WTC11 (cell line): Measurements from ENCODE around the gene F11R. TPM values are rescaled to one million over a fixed set of nuclear protein-coding genes. Genes with fewer than 3 reads are reported as not detected.

Experiments
- ATAC-seq: fragments of 200-7000 bp; cut with Tn5 transposase; 2 replicates; pipeline ENCODE4 v1.10.0; 2021; ENCODE audit warnings: mild to moderate bottlenecking, moderate library complexity
- CTCF ChIA-PET: fragments of 300-600 bp; sonication (Branson Sonifier 250); formaldehyde crosslinking; loops from one replicate; lab custom pipeline; 2021; ENCODE audit warnings: antibody characterized with exemption; lab: Charles Lee
- POLR2A ChIA-PET: fragments of 350-600 bp; sonication (Branson Sonifier 250); formaldehyde crosslinking; loops from one replicate; lab custom pipeline; 2021; ENCODE audit warnings: antibody characterized with exemption; lab: Charles Lee
- DNase-seq: peaks from one replicate; pipeline ENCODE4 v3.0.0; 2021; ENCODE audit warnings: low spot score
- H3K27ac Mint-ChIP-seq: 2 replicates; pipeline ENCODE4 v1.8.0; 2021; ENCODE audit warnings: mixed read lengths
- H3K27me3 Mint-ChIP-seq: 2 replicates; pipeline ENCODE4 v1.8.0; 2021; ENCODE audit warnings: low read depth, mild to moderate bottlenecking, moderate library complexity, mixed read lengths
- H3K36me3 Mint-ChIP-seq: 2 replicates; pipeline ENCODE4 v1.8.0; 2021; ENCODE audit warnings: mixed read lengths
- H3K4me1 Mint-ChIP-seq: 2 replicates; pipeline ENCODE4 v1.8.0; 2022; ENCODE audit warnings: mixed read lengths
- H3K4me3 Mint-ChIP-seq: 2 replicates; pipeline ENCODE4 v1.8.0; 2021; ENCODE audit warnings: mild to moderate bottlenecking, moderate library complexity, mixed read lengths
- H3K9me3 Mint-ChIP-seq: 2 replicates; pipeline ENCODE4 v1.8.0; 2021; ENCODE audit warnings: mixed read lengths
- CREB1 ChIP-seq: sonication (generic); formaldehyde crosslinking; IDR thresholded peaks from 2 replicates; pipeline ENCODE4 v1.8.0; 2023; ENCODE audit warnings: mild to moderate bottlenecking, missing genetic modification reagents
- ELF4 ChIP-seq: sonication (generic); formaldehyde crosslinking; IDR thresholded peaks from 2 replicates; pipeline ENCODE4 v1.8.1; 2022; ENCODE audit warnings: low read depth, mild to moderate bottlenecking, moderate library complexity, missing genetic modification reagents
- EMX1 ChIP-seq: fragments of 250-450 bp; sonication (Bioruptor Pico); IDR thresholded peaks from 2 replicates; pipeline ENCODE4 v1.8.0; 2021; ENCODE audit warnings: mild to moderate bottlenecking
- ERG ChIP-seq: fragments of 250-450 bp; sonication (Bioruptor Pico); IDR thresholded peaks from 2 replicates; pipeline ENCODE4 v1.8.0; 2021; ENCODE audit warnings: mild to moderate bottlenecking
- ESRRA ChIP-seq: sonication (generic); formaldehyde crosslinking; IDR thresholded peaks from 2 replicates; pipeline ENCODE4 v1.8.1; 2022; ENCODE audit warnings: mild to moderate bottlenecking, missing genetic modification reagents, borderline replicate concordance
- GABPB1 ChIP-seq: sonication (generic); formaldehyde crosslinking; IDR thresholded peaks from 2 replicates; pipeline ENCODE4 v1.8.1; 2023; ENCODE audit warnings: mild to moderate bottlenecking, missing genetic modification reagents
- JAZF1 ChIP-seq: fragments of 250-450 bp; sonication (Bioruptor Pico); IDR thresholded peaks from 2 replicates; pipeline ENCODE4 v1.9.0; 2021; ENCODE audit warnings: moderate library complexity, mild to moderate bottlenecking, inconsistent platforms
- NR3C1 ChIP-seq: sonication (generic); formaldehyde crosslinking; conservative IDR thresholded peaks from 2 replicates; pipeline ENCODE4 v1.8.1; 2023; ENCODE audit warnings: low read depth, mild to moderate bottlenecking, missing genetic modification reagents
- OVOL2 ChIP-seq: fragments of 250-450 bp; sonication (Bioruptor Pico); IDR thresholded peaks from 2 replicates; pipeline ENCODE4 v1.9.0; 2021; ENCODE audit warnings: mild to moderate bottlenecking, borderline replicate concordance
- RELA ChIP-seq: sonication (generic); formaldehyde crosslinking; IDR thresholded peaks from 2 replicates; pipeline ENCODE4 v1.8.1; 2022; ENCODE audit warnings: missing genetic modification reagents, mild to moderate bottlenecking, borderline replicate concordance
- SOX15 ChIP-seq: fragments of 250-450 bp; sonication (Bioruptor Pico); IDR thresholded peaks from 2 replicates; pipeline ENCODE4 v1.9.0; 2021; ENCODE audit warnings: mild to moderate bottlenecking
- TP53 ChIP-seq: sonication (generic); formaldehyde crosslinking; IDR thresholded peaks from 2 replicates; pipeline ENCODE4 v1.8.1; 2023; ENCODE audit warnings: mild to moderate bottlenecking, missing genetic modification reagents
- USF1 ChIP-seq: sonication (generic); formaldehyde crosslinking; IDR thresholded peaks from 2 replicates; pipeline ENCODE4 v1.8.0; 2022; ENCODE audit warnings: mild to moderate bottlenecking, missing genetic modification reagents
- ZNF121 ChIP-seq: sonication (generic); formaldehyde crosslinking; IDR thresholded peaks from 2 replicates; pipeline ENCODE4 v1.8.0; 2023; ENCODE audit warnings: missing genetic modification reagents
- total RNA-seq: library from RNA; stranded (reverse); gene quantifications from 3 replicates; pipeline ENCODE4 v1.2.3, GENCODE V29; 2021
- TF ChIP-seq, protein P1 (sequence below): sonication (generic); formaldehyde crosslinking; IDR thresholded peaks from 2 replicates; pipeline ENCODE4 v1.8.0; 2022; ENCODE audit warnings: mild to moderate bottlenecking, missing genetic modification reagents
- TF ChIP-seq, protein P2 (sequence below): fragments of 200-600 bp; IDR thresholded peaks from 2 replicates; pipeline ENCODE4 v1.8.0; 2022; ENCODE audit warnings: antibody characterized with exemption
- TF ChIP-seq, protein P3 (sequence below): sonication (generic); formaldehyde crosslinking; IDR thresholded peaks from 2 replicates; pipeline ENCODE4 v1.8.0; 2022; ENCODE audit warnings: mild to moderate bottlenecking, missing genetic modification reagents

F11R gene
- total RNA-seq, 1 experiment from 2014 or later: 202 TPM

DNA sequence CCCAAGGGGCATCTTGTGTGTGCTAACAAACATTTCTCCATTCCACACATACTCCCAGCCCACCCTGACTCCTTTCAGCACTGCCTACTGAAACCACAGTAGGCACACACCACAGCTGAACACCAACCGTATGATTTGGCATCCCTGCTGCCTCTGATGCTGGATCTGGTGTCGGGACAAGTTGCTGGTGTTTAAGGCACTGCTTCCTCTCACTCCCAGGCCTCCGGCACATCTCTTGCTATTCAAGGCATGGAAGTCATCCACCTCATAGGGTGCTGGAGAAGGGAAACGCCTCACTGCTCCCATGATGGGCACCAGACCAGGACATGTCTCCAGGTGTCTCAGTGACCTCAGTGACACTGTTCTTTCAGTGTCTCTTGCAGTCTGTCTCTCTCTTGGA is 64.0 kb downstream of the F11R start:
- POLR2A ChIA-PET: no interaction called here
- CTCF ChIA-PET: no interaction called here

DNA sequence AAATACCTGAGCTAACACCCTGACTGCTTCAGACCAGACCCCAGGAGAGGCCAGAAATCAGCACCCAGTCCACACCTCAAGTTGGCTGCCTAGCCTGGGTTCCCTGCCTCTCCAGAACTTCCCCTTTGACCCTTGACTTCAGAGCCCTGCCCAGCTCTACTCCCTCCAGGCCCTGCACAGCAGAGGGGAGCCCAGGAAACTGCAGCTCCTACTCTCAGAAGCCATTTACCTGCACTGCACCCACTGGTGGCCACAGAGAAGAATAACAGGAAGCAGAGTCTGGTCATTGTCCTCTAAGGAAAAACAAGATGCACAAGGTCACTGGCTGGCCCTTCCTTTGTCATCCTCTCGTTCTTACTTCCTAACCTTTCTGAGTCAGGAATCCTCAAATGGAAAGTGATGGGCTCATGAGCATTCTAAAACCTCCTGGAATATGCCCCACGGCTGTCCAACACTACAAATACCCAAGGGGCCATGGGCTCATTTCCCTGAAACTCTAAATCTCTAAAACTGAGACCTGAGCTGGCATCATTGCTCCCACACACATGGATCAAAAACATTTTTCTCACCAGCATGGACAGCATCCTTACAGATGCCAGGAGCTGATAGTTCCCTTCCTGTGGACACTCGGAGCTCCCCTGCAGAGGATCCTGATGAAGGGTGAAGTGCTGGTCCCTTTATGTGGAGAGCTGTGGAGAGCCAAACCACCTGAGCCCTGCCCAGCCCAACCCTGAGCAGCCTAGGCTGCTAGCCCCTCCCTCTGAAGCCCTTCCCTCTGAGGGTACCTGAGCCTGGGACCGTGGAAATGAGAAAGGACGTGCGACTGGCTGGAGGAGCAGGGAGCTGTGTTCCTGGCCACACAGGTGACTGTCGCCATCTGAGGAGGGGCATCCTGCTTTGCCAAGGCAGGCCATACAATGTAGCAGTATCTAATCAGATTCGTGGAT is 66.5 kb downstream of the F11R start, which contains the start of gene ITLN2:
ITLN2 (minus strand) TSS at position 652 of the 947 bp plus-strand sequence; CDS start at position 584, 68 bp downstream.
- peaks cover 4% of the 10 kb centered on the region for H3K36me3 Mint-ChIP-seq
- CTCF ChIA-PET: interaction anchor here (0.6 to 5.3 kb wide), 71 partner anchors 9 to 404 kb away, joined by 3 to 141 read pairs (median 5); partner anchors contain the start of genes ADAMTS4, ARHGAP30, CD244 and DEDD

More for the DNA sequence above, 64.0 kb downstream of the F11R start:
- DNase-seq (no peak), ATAC-seq (no peak)
- H3K27ac Mint-ChIP-seq: peak overlapping the region; percentile 36; the same call in 1 of the 2 replicates
- no peaks in the 10 kb centered on the region for H3K9me3 Mint-ChIP-seq
- TF ChIP-seq TP53 (no peak), ZNF121 (CRISPR knock-in tag) (no peak), CREB1 (CRISPR knock-in tag) (no peak), OVOL2 (CRISPR knock-in tag) (no peak), NR3C1 (no peak), USF1 (CRISPR knock-in tag) (no peak), RELA (CRISPR knock-in tag) (no peak), SOX15 (no peak), JAZF1 (no peak), ERG (CRISPR knock-in tag) (no peak)
- TF ChIP-seq, protein P1, sequence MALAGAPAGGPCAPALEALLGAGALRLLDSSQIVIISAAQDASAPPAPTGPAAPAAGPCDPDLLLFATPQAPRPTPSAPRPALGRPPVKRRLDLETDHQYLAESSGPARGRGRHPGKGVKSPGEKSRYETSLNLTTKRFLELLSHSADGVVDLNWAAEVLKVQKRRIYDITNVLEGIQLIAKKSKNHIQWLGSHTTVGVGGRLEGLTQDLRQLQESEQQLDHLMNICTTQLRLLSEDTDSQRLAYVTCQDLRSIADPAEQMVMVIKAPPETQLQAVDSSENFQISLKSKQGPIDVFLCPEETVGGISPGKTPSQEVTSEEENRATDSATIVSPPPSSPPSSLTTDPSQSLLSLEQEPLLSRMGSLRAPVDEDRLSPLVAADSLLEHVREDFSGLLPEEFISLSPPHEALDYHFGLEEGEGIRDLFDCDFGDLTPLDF (CRISPR knock-in tag): no peak
- peaks cover 44% of the 10 kb centered on the region for H3K4me1 Mint-ChIP-seq
- no peaks in the 10 kb centered on the region for H3K36me3 Mint-ChIP-seq
- no peaks in the 10 kb centered on the region for H3K27me3 Mint-ChIP-seq
- no peak overlapping the region for H3K4me3 Mint-ChIP-seq

More for the DNA sequence above, 66.5 kb downstream of the F11R start, which contains the start of gene ITLN2:
- POLR2A ChIA-PET: interaction anchor here (0.6 to 1.5 kb wide), 5 partner anchors 34 to 178 kb away, joined by 3 to 7 read pairs (median 3); partner anchors contain the start of gene DEDD
- TF ChIP-seq, protein P2, sequence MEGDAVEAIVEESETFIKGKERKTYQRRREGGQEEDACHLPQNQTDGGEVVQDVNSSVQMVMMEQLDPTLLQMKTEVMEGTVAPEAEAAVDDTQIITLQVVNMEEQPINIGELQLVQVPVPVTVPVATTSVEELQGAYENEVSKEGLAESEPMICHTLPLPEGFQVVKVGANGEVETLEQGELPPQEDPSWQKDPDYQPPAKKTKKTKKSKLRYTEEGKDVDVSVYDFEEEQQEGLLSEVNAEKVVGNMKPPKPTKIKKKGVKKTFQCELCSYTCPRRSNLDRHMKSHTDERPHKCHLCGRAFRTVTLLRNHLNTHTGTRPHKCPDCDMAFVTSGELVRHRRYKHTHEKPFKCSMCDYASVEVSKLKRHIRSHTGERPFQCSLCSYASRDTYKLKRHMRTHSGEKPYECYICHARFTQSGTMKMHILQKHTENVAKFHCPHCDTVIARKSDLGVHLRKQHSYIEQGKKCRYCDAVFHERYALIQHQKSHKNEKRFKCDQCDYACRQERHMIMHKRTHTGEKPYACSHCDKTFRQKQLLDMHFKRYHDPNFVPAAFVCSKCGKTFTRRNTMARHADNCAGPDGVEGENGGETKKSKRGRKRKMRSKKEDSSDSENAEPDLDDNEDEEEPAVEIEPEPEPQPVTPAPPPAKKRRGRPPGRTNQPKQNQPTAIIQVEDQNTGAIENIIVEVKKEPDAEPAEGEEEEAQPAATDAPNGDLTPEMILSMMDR: peak; percentile 64; the same call in 1 of the 2 replicates
- TF ChIP-seq, protein P3, sequence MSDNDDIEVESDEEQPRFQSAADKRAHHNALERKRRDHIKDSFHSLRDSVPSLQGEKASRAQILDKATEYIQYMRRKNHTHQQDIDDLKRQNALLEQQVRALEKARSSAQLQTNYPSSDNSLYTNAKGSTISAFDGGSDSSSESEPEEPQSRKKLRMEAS (CRISPR knock-in tag): no peak
- TF ChIP-seq EMX1 (CRISPR knock-in tag) (0 out of 2 replicates have a peak, but pooled peaks have one; percentile 37), ZNF121 (CRISPR knock-in tag) (peak; percentile 13; the same call in 1 of the 2 replicates), GABPB1 (CRISPR knock-in tag) (no peak), ELF4 (CRISPR knock-in tag) (no peak), ESRRA (CRISPR knock-in tag) (no peak; the same call in 1 of the 2 replicates)
- Mint-ChIP-seq H3K4me3 (no peak within 1 kb of the TSS; the same call in 1 of the 2 replicates), H3K9me3 (0 out of 2 replicates have a peak, but pooled peaks cover 3% of the 10 kb centered on the region), H3K27ac (peak within 1 kb of the TSS; percentile 69), H3K27me3 (no peaks in the 10 kb centered on the region), H3K4me1 (peaks cover 37% of the 10 kb centered on the region)
- DNase-seq (peak; percentile 69), ATAC-seq (peak; percentile 93)
